Fibroblast of lung (primary cell): ENCODE measurements around the gene NUTM2B. TPM values are rescaled to one million over a fixed set of nuclear protein-coding genes. Genes with fewer than 3 reads are reported as not detected.
A peak's percentile ranks its signal among the peaks of the same experiment; 100 is the strongest.
"Not testable (repeated sequence)": the region's sequence is repeated elsewhere in the genome, so short reads cannot be mapped to it uniquely, and the experiment has no call there.

ENCODE experiments used
- DNase-seq, 2 donors: peaks; one replicate each; pipeline versions ENCODE4 v3.0.0 to v3.0.0-alpha.2; 2010; ENCODE audit warnings: low read depth in 2 of 2
- H2AFZ ChIP-seq: 2 replicates; pipeline ENCODE4 v1.5.1; 2012; ENCODE audit warnings: low read length, control low read depth, inconsistent platforms
- H3K27ac ChIP-seq: 2 replicates; pipeline ENCODE4 v1.5.1; 2011; ENCODE audit warnings: low read length, control low read depth; ENCODE audit not compliant: insufficient read depth
- H3K27me3 ChIP-seq: 2 replicates; pipeline ENCODE4 v1.5.1; 2011; ENCODE audit warnings: mild to moderate bottlenecking, low read length; ENCODE audit not compliant: control insufficient read depth, insufficient read depth
- H3K36me3 ChIP-seq: 2 replicates; pipeline ENCODE4 v1.5.1; 2011; ENCODE audit warnings: low read length; ENCODE audit not compliant: control insufficient read depth, insufficient read depth
- H3K4me1 ChIP-seq: 2 replicates; pipeline ENCODE4 v1.5.1; 2011; ENCODE audit warnings: low read length; ENCODE audit not compliant: control insufficient read depth, insufficient read depth; ENCODE audit errors: extremely low read depth
- H3K4me2 ChIP-seq: 2 replicates; pipeline ENCODE4 v1.5.1; 2011; ENCODE audit warnings: low read length, control low read depth; ENCODE audit not compliant: insufficient read depth; ENCODE audit errors: extremely low read depth
- H3K4me3 ChIP-seq, 4 experiments: fragments of 200-600 bp in 1 of 4; sonication (generic) in 1 of 4; replicated peaks in 1 of 4; 2 replicates each; pipeline ENCODE4 v1.5.1; 2011 to 2016; ENCODE audit warnings: low read length in 4 of 4, low read depth in 3 of 4, mild to moderate bottlenecking in 3 of 4, control low read depth in 2 of 4, inconsistent platforms in 1 of 4, mixed read lengths in 1 of 4; ENCODE audit not compliant: insufficient read depth in 1 of 4; ENCODE audit errors: control extremely low read depth in 1 of 4
- H3K79me2 ChIP-seq: 2 replicates; pipeline ENCODE4 v1.5.1; 2012; ENCODE audit warnings: mild to moderate bottlenecking, low read length, inconsistent platforms; ENCODE audit not compliant: control insufficient read depth, insufficient read depth
- H3K9ac ChIP-seq: 2 replicates; pipeline ENCODE4 v1.5.1; 2011; ENCODE audit warnings: mild to moderate bottlenecking, low read length, control low read depth; ENCODE audit not compliant: insufficient read depth
- H3K9me3 ChIP-seq: 2 replicates; pipeline ENCODE4 v1.5.1; 2012; ENCODE audit warnings: low read depth, low read length; ENCODE audit not compliant: control insufficient read depth, insufficient read depth
- H4K20me1 ChIP-seq: 2 replicates; pipeline ENCODE4 v1.5.1; 2011; ENCODE audit warnings: low read length; ENCODE audit not compliant: control insufficient read depth, insufficient read depth; ENCODE audit errors: extremely low read depth
- polyA plus RNA-seq, 2 donors: library from polyadenylated mRNA; depleted of rRNA in 1 of 2; stranded (reverse) in 1 of 2; unstranded in 1 of 2; fragments of >200 nt; gene quantifications; 2 replicates each; pipeline ENCODE4 v1.2.1, GENCODE V29; 2011 to 2012; ENCODE audit warnings: missing spikeins in 1 of 2
- total RNA-seq: library from RNA; depleted of rRNA; stranded (reverse); fragments of >200 nt; gene quantifications from 2 replicates; pipeline ENCODE4 v1.2.1, GENCODE V29; 2014

The NUTM2B gene
- total and polyA plus RNA-seq, 2 donors (not counting 1 experiment from before 2014, with no cell fraction given): 0.33 TPM

DNA sequence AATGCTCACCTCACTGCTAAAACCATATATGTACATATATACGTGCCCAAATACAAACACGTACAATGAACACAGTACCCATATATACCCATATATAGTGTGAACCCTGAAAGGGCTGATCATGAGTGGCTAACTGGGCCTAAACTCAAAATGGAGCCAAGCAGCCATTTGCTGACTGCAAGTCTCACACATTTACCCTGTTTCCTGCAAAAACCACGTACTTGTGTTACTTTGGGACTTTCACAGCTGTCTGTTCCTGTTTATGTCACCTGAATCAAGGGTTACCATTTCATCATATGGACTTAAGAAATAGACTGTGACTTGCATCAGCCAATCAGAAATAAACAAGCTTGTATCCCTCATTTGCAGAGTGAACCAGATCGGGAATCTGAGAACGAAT, 5.9 kb upstream of the NUTM2B start:
- not testable (repeated sequence) for H3K36me3 ChIP-seq, H3K79me2 ChIP-seq, H2AFZ ChIP-seq, DNase-seq, H3K4me1 ChIP-seq, H3K27ac ChIP-seq, H3K9me3 ChIP-seq, H3K27me3 ChIP-seq, H3K9ac ChIP-seq, H3K4me3 ChIP-seq, H3K4me2 ChIP-seq, H4K20me1 ChIP-seq

DNA sequence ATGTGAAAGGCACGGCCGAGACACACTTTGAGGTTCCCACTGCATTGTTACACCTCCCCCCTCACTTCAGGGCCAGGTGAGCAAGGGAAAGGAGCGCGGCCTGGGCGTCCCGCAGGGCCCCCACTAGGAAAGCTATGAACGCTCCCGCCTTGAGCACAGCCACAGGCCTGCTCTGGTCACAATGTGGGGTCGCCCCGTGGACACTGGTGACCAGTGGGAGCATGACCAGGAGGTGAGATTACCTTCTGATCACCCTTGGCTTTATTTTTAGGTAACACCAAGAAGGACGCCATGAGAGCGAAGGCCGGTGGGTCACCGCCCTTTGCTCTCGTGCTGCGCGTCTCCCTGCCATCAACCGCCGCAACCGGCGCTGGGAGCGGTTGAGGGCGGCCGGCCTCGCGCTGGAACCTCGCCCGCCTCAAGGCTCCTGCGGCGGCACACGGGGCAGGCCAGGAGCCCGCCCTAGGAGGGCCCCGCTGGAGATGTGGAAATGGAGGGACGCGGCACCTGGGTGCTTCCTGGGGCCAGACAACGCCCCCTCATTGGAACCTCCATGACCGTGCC, 2.6 kb upstream of the NUTM2B start:
- H3K4me1 ChIP-seq, H2AFZ ChIP-seq, H3K4me2 ChIP-seq, DNase-seq, H3K79me2 ChIP-seq, H3K27me3 ChIP-seq, H3K27ac ChIP-seq, H3K4me3 ChIP-seq, H3K36me3 ChIP-seq, H4K20me1 ChIP-seq, H3K9me3 ChIP-seq, H3K9ac ChIP-seq: not testable (repeated sequence)

DNA sequence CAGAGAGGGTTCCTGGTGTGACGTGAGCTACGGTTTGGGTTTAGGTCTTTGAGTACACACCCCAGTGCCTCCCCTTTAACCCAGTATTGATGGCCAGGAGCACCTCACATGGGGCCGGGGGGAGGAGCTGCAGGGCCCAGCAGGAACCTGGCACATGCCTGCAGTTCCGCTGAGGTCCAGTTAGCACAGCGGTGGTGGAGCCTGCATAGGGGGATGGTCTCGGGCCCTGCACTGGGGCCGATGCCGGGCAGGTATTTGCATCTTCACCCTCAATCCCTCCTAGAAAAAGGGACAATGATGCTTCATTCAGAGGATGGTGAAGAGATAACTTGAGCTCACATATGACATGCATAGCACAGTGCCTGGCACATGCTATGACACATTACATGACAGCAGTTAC, 4.0 kb downstream of the NUTM2B start:
- DNase-seq, H3K4me2 ChIP-seq, H3K36me3 ChIP-seq, H3K4me3 ChIP-seq, H3K9ac ChIP-seq, H3K9me3 ChIP-seq, H3K27me3 ChIP-seq, H3K4me1 ChIP-seq, H3K79me2 ChIP-seq, H2AFZ ChIP-seq, H3K27ac ChIP-seq, H4K20me1 ChIP-seq: not testable (repeated sequence)

DNA sequence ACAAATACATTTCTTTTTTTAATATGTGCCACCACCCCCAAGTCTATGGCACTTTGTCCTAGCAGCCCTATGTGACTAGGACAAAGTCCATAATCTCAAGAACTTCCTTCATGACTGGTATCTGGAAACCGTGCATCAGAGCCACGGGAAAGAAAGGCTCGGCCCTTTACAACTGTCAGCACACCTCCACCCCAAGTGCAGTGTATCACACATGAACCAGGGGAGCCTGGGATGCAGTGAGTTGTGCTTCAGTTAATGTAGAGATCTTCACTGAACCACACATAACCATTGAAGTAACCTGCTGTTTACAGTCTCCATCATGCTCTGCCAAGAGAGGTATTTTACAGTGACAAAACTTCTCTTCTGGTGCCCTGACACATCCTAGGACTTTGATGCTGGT, 11.9 kb downstream of the NUTM2B start:
- H4K20me1 ChIP-seq, H3K27me3 ChIP-seq, H3K4me2 ChIP-seq, H2AFZ ChIP-seq, DNase-seq, H3K9me3 ChIP-seq, H3K27ac ChIP-seq, H3K4me1 ChIP-seq, H3K36me3 ChIP-seq, H3K79me2 ChIP-seq, H3K4me3 ChIP-seq, H3K9ac ChIP-seq: not testable (repeated sequence)

DNA sequence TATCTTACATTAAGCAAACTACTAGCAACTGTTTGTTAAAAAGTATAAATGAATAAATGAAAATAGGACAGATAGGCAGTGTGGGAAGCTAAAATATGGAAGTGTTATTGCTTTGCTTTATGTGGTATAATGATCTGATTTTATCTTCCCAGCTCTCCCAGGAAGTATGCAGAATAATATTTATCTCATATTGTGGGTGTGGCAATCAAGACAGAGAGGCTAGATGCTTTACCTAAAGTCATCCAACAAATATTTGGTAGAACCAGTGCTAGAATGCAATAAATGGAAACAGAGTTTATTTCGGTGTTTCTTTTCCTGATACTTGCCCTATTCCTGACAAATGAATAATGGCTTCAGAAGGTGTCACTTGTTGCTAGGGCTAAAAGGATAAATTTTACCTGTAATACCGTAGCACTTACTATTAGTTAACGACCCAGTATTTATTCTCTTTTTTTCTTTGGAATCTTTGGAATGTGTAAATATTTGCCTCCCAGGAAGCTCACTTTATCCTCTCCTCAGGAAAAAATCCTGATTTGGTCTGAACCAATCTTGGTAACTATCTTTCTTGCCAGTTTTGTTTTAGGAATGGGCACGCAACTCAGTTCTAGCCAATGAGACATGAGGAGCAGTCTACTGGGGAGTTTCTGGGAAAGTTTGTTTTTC, 14.0 kb downstream of the NUTM2B start:
- not testable (repeated sequence) for H3K27me3 ChIP-seq, H3K4me3 ChIP-seq, DNase-seq, H4K20me1 ChIP-seq, H2AFZ ChIP-seq, H3K27ac ChIP-seq, H3K9me3 ChIP-seq, H3K9ac ChIP-seq, H3K36me3 ChIP-seq, H3K4me1 ChIP-seq, H3K4me2 ChIP-seq, H3K79me2 ChIP-seq

DNA sequence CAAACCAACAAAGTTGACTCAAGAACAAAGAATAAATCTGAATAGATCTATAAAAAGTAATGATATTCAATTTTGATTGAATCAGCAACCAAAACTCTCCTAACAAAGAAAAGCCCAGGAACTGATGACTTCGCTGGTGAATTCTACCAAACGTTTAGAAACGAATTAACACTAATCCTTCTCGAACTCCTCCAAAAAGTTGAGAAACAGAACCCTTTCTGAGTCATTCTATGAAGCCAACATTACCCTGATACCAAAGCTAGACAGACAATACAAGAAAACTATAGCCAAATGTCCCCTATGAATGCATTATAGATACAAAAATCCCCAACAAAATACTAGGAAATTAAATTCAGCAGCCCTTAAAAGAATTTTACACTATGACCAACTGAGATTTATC, 17.0 kb downstream of the NUTM2B start:
- not testable (repeated sequence) for H3K9me3 ChIP-seq, H4K20me1 ChIP-seq, H3K9ac ChIP-seq, DNase-seq, H2AFZ ChIP-seq, H3K36me3 ChIP-seq, H3K27ac ChIP-seq, H3K27me3 ChIP-seq, H3K4me2 ChIP-seq, H3K79me2 ChIP-seq, H3K4me3 ChIP-seq, H3K4me1 ChIP-seq

DNA sequence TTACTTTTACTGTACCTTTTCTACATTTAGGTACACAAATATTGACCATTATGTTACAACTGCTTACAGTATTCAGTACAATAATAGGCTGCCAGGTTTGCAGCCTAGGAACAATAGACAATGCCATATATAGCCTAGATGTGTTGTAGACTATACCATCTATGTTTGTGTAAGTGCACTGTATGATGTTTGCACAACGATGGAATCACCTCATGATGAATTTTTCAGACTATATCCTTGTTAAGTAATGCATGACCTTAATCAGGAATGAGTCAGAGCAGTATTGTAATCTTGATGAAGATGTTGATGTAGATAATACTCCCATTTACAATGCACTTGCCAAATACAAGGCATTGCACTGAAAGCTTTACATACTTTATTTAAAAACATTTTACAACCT, 23.6 kb downstream of the NUTM2B start:
- H3K79me2 ChIP-seq, H3K27me3 ChIP-seq, H3K36me3 ChIP-seq, H3K4me1 ChIP-seq, H3K9me3 ChIP-seq, H2AFZ ChIP-seq, H3K4me3 ChIP-seq, H3K27ac ChIP-seq, H3K9ac ChIP-seq, H4K20me1 ChIP-seq, H3K4me2 ChIP-seq: not testable (repeated sequence)
- peak; percentile 4 to 18 for DNase-seq
